Prostate gland (tissue), 2 donors: Measurements from ENCODE around the gene COX7C. TPM values are rescaled to one million over a fixed set of nuclear protein-coding genes. Genes with fewer than 3 reads are reported as not detected.
"Not testable (repeated sequence)": the region's sequence is repeated elsewhere in the genome, so short reads cannot be mapped to it uniquely, and the experiment has no call there.

Experiments
- DNase-seq: peaks from one replicate; pipeline ENCODE4 v3.0.0-alpha.2; 2019; ENCODE audit warnings: low spot score
- H3K27ac ChIP-seq, 2 donors: fragments of 200-600 bp; sonication (generic); 2 replicates each; pipeline ENCODE4 v1.5.1; 2017 to 2019
- H3K27me3 ChIP-seq: fragments of 200-600 bp; sonication (generic); replicated peaks from 2 replicates; pipeline ENCODE4 v1.5.1; 2019; ENCODE audit not compliant: insufficient read depth
- H3K36me3 ChIP-seq, 2 donors: fragments of 200-600 bp; sonication (generic); 1 replicate in 1 of 2; 2 replicates in 1 of 2; pipeline versions ENCODE4 v1.5.1 to v1.8.1; 2017 to 2019
- H3K4me1 ChIP-seq: fragments of 200-600 bp; sonication (generic); replicated peaks from 2 replicates; pipeline ENCODE4 v1.5.1; 2019
- H3K4me3 ChIP-seq, 2 donors: fragments of 200-600 bp; sonication (generic); 2 replicates each; pipeline ENCODE4 v1.5.1; 2017 to 2019
- H3K9me3 ChIP-seq: fragments of 200-600 bp; sonication (generic); 2 replicates; pipeline ENCODE4 v1.5.1; 2017
- CTCF ChIP-seq, 4 experiments: fragments of 200-600 bp in 2 of 4; fragments of 450-650 bp in 2 of 4; sonication (generic) in 2 of 4; IDR thresholded peaks; 1 replicate in 3 of 4; 2 replicates in 1 of 4; pipeline ENCODE4 v1.5.1; 2016 to 2019; ENCODE audit warnings: antibody characterized with exemption in 4 of 4, mild to moderate bottlenecking in 2 of 4, moderate library complexity in 2 of 4
- POLR2A ChIP-seq: fragments of 450-650 bp; IDR thresholded peaks from one replicate; pipeline ENCODE4 v1.6.1; 2016; ENCODE audit warnings: antibody characterized with exemption, mild to moderate bottlenecking
- POLR2AphosphoS5 ChIP-seq: sonication (generic); formaldehyde crosslinking; IDR thresholded peaks from one replicate; pipeline ENCODE4 v1.6.1; 2017; ENCODE audit warnings: antibody characterized with exemption
- WGBS: methylation state at CpG from one replicate; pipeline ENCODE4 v1.1.5; 2018; 5-methylcytosine and 5-hydroxymethylcytosine counted together
- intact Hi-C: fragments of 100-400 bp; cut with DNase I; formaldehyde crosslinking; loops from one replicate; pipeline ENCODE4 v1.14.2; 2022
- total RNA-seq, 2 donors: library from RNA; depleted of rRNA; stranded (reverse); fragments of >200 nt; gene quantifications; one replicate each; pipeline ENCODE4 v1.1.0, GENCODE V29; 2016

COX7C gene
- 100 to 1,000 TPM; 447 to 458 TPM for total RNA-seq

DNA sequence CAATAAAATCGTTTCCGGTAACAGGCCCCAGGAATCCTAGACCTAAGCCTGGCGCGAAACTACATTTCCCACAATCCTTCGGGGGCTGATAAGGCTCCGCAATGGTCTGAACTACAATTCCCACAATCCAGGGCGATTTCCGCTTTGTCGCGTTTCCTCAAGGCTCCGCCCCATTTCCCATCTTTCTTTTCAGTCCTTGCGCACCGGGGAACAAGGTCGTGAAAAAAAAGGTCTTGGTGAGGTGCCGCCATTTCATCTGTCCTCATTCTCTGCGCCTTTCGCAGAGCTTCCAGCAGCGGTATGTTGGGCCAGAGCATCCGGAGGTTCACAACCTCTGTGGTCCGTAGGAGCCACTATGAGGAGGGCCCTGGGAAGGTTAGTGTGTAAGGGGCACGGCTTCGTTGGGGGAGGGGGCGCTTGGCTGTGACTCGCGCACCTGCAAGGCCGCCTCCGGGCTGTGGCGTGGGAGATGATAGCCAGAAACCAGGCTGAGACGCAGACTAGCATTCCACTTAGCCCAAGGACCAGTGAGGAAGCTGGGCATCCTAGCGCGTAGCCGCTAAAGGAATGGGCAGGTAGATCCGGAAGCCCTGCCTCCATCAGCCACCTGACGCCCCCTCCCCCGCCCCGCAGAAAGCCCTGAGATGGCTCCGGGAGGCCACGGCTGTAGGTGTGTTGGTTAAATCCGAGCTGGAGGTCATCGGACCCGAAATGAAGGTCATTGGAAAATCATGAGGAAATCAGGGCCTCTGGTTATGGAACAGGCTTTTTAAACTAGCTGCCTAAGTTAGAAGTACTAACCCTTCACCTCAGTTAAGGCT, at the start of gene COX7C:
TSS of gene COX7C (plus strand) at position 186 of the 821 bp plus-strand sequence. CDS start at position 301, 115 bp downstream.
- peak within 1 kb of the TSS; percentile 90 to 95 for H3K27ac ChIP-seq
- H3K27me3 ChIP-seq, result no peaks in the 10 kb centered on the region
- TF ChIP-seq POLR2AphosphoS5 (peak; percentile 97), CTCF (IDR thresholded peaks at IDR 0.05) (no peak), POLR2A (peak; percentile 80)
- peak; percentile 94 for DNase-seq
- H3K4me1 ChIP-seq, result no peaks in the 10 kb centered on the region
- H3K9me3 ChIP-seq, result no peaks in the 10 kb centered on the region
- intact Hi-C loops, result no loop called here
- H3K36me3 ChIP-seq, result no peaks in the 10 kb centered on the region
- H3K4me3 ChIP-seq, result peak within 1 kb of the TSS; percentile 60 to 73
- under 1% methylated on average over 41 of the region's 41 CpGs for WGBS

DNA sequence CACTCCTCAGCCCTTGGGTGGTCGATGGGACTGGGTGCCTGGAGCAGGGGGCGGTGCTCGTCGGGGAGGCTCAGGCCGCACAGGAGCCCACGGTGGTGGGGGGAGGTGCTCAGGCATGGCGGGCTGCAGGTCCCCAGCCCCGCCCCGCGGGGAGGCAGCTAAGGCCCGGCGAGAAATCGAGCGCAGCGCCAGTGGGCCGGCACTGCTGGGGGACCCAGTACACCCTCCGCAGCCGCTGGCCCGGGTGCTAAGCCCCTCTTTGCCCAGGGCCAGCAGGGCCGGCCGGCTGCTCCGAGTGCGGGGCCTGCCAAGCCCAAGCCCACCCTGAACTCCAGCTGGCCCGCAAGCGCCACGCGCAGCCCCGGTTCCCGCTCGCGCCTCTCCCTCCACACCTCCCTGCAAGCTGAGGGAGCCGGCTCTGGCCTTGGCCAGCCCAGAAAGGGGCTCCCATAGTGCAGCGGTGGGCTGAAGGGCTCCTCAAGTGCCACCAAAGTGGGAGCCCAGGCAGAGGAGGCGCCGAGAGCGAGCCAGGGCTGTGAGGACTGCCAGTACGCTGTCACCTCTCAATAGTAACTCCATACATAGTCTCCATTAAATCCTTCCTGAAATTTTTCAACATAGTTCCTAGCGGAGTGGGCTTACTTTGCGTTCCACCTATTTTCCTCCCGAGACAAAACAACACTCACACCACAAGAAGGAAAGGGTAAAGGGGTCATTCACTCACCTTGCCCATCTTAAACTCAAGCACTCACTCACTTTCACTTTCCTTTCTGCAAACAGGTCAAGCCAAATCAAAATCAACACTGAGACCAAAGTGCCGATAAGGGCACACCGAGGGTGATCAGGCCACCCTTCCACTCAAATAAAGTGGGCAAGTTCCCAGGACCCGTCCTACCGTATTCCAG, 48.0 kb upstream of the COX7C start:
- not testable (repeated sequence) for DNase-seq, H3K4me3 ChIP-seq

GRCh38 chr5:86570427-86571083, 47.2 kb upstream of the COX7C start:
- no peak for TF ChIP-seq POLR2AphosphoS5
- TF ChIP-seq CTCF (IDR thresholded peaks at IDR 0.05), result no peak
- no peak for TF ChIP-seq POLR2A
- H3K36me3 ChIP-seq, result no peaks in the 10 kb centered on the region
- no peaks in the 10 kb centered on the region for H3K4me1 ChIP-seq
- H3K4me3 ChIP-seq, result no peak overlapping the region
- intact Hi-C loops, result no loop called here
- no peak for DNase-seq
- no peaks in the 10 kb centered on the region for H3K9me3 ChIP-seq
- no peak overlapping the region for H3K27ac ChIP-seq
- no peaks in the 10 kb centered on the region for H3K27me3 ChIP-seq
- WGBS, result 88% methylated on average over 20 of the region's 20 CpGs

More for the DNA sequence above, 48.0 kb upstream of the COX7C start:
- H3K4me1 ChIP-seq, intact Hi-C loops, H3K27me3 ChIP-seq, H3K27ac ChIP-seq, H3K36me3 ChIP-seq, H3K9me3 ChIP-seq: not testable (repeated sequence)
- 94% methylated on average over 36 of the region's 44 CpGs for WGBS

DNA sequence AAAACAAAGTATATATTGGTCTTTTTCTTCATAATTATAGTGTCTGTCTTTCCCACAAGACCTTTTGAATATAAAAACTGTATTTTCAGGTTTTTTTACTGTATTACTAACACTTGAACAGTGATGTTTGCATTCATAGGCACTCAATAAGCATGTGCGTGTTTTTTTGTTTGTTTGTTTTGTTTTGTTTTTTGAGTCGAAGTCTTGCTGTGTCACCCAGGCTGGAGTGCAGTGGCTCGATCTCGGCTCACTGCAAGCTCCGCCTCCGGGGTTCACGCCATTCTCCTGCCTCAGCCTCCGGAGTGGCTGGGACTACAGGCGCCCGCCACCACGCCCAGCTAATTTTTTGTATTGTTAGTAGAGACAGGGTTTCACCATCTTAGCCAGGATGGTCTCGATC, 46.6 kb upstream of the COX7C start:
- H3K36me3 ChIP-seq, H3K9me3 ChIP-seq, H3K4me1 ChIP-seq, DNase-seq, H3K27ac ChIP-seq, intact Hi-C loops, H3K4me3 ChIP-seq, H3K27me3 ChIP-seq: not testable (repeated sequence)
- 93% methylated on average over 12 of the region's 12 CpGs for WGBS

GRCh38 chr5:86572825-86573517, 44.8 kb upstream of the COX7C start:
- no peak for DNase-seq
- Histone ChIP-seq H3K27ac (no peak overlapping the region), H3K27me3 (no peaks in the 10 kb centered on the region), H3K36me3 (no peaks in the 10 kb centered on the region), H3K4me1 (no peaks in the 10 kb centered on the region), H3K9me3 (no peaks in the 10 kb centered on the region), H3K4me3 (no peak overlapping the region)
- intact Hi-C loops, result no loop called here
- TF ChIP-seq POLR2A (no peak), CTCF (IDR thresholded peaks at IDR 0.05) (no peak), POLR2AphosphoS5 (no peak)
- 78% methylated on average over 7 of the region's 7 CpGs for WGBS
